Hypothalamus (tissue), 51 donors: ENCODE results near the gene PPIL3.
"Not testable (repeated sequence)": the region's sequence is repeated elsewhere in the genome, so short reads cannot be mapped to it uniquely, and the experiment has no call there.

Source experiments
- DNase-seq, 51 donors: peaks; one replicate each; lab custom pipeline; 2025; lab: John Stamatoyannopoulos, UW

PPIL3 gene

GRCh38 chr2:200888704-200889625 lies at the start of gene PPIL3, which contains the start of gene NIF3L1:
Gene PPIL3, minus strand, starts transcription at chr2:200889077. Its CDS starts 1,462 bp downstream, at chr2:200887615.
Gene NIF3L1, plus strand, starts transcription at chr2:200889371. Its CDS starts 2,573 bp downstream, at chr2:200891944.
- DNase-seq = peak; percentile 44 to 97 (median 89)

GRCh38 chr2:200930947-200931626 lies 42.2 kb upstream of the PPIL3 start:
- DNase-seq = no peak

GRCh38 chr2:200929334-200930249 lies 40.7 kb upstream of the PPIL3 start:
- peak in 1 of 51 donors; percentile 0 for DNase-seq

- no peak for DNase-seq
Measured at GRCh38 chr2:200922439-200922838, 33.6 kb upstream of the PPIL3 start.

- DNase-seq = no peak
Measured at GRCh38 chr2:200913654-200914053, 24.8 kb upstream of the PPIL3 start.

- DNase-seq = no peak
Measured at GRCh38 chr2:200909958-200910357, 21.1 kb upstream of the PPIL3 start.

GRCh38 chr2:200905618-200906296 lies 16.9 kb upstream of the PPIL3 start:
- peak in 45 of 51 donors; percentile 2 to 77 (median 41) for DNase-seq

GRCh38 chr2:200901459-200902072 lies 12.7 kb upstream of the PPIL3 start:
- peak in 27 of 51 donors; percentile 2 to 52 (median 11) for DNase-seq

GRCh38 chr2:200899482-200899881 lies 10.6 kb upstream of the PPIL3 start:
- no peak for DNase-seq

- not testable (repeated sequence) for DNase-seq
Measured at GRCh38 chr2:200881715-200882249, 7.1 kb downstream of the PPIL3 start.

- DNase-seq = no peak
Measured at GRCh38 chr2:200878289-200878880, 10.5 kb downstream of the PPIL3 start.

- no peak for DNase-seq
Measured at GRCh38 chr2:200877443-200877842, 11.4 kb downstream of the PPIL3 start.

GRCh38 chr2:200873560-200873959 lies 15.3 kb downstream of the PPIL3 start:
- no peak for DNase-seq

- DNase-seq = no peak
Measured at GRCh38 chr2:200871151-200871550, 17.7 kb downstream of the PPIL3 start.

GRCh38 chr2:200869014-200869413 lies 19.9 kb downstream of the PPIL3 start:
- no peak for DNase-seq

- DNase-seq = peak; percentile 73 to 97 (median 93)
Measured at GRCh38 chr2:200864176-200865034, 24.5 kb downstream of the PPIL3 start, which contains the start of gene CLK1. Gene CLK1, minus strand, starts transcription at chr2:200864658. Its CDS starts 2,796 bp downstream, at chr2:200861862.

- DNase-seq = peak in 10 of 51 donors; percentile 15 to 61 (median 40)
Measured at GRCh38 chr2:200863782-200864175, 25.1 kb downstream of the PPIL3 start.
